HepG2 (cell line): ENCODE data around the gene PKN2. TPM values are rescaled to one million over a fixed set of nuclear protein-coding genes. Genes with fewer than 3 reads are reported as not detected.

Source experiments
- CHD4 ChIP-seq: fragments of 200-600 bp; sonication (generic); IDR thresholded peaks from 2 replicates; pipeline ENCODE4 v1.7.0; 2017; ENCODE audit warnings: mild to moderate bottlenecking, low read length, borderline replicate concordance
- ESRRA ChIP-seq: sonication (generic); formaldehyde crosslinking; IDR thresholded peaks from 2 replicates; pipeline ENCODE4 v1.5.1; 2020; ENCODE audit warnings: mild to moderate bottlenecking, low read depth, missing genetic modification reagents
- FIP1L1 ChIP-seq: fragments of 200-400 bp; formaldehyde crosslinking; IDR thresholded peaks from 2 replicates; pipeline ENCODE4 v1.6.1; 2018; ENCODE audit warnings: low read depth, mild to moderate bottlenecking, low read length, moderate library complexity, borderline replicate concordance; ENCODE audit not compliant: insufficient read depth
- HNRNPK ChIP-seq: fragments of 200-400 bp; formaldehyde crosslinking; IDR thresholded peaks from 2 replicates; pipeline ENCODE4 v1.6.1; 2018; ENCODE audit warnings: low read length, low read depth, moderate library complexity, mild to moderate bottlenecking; ENCODE audit not compliant: poor library complexity, severe bottlenecking
- MED1 ChIP-seq: sonication (generic); formaldehyde crosslinking; IDR thresholded peaks from 2 replicates; pipeline ENCODE4 v1.4.0; 2020; ENCODE audit warnings: missing genetic modification reagents
- MXD1 ChIP-seq: sonication (generic); formaldehyde crosslinking; IDR thresholded peaks from 2 replicates; pipeline ENCODE4 v1.4.0; 2020; ENCODE audit warnings: mild to moderate bottlenecking, missing genetic modification reagents
- SAP130 ChIP-seq: IDR thresholded peaks from 2 replicates; pipeline ENCODE4 v1.6.1; 2016; ENCODE audit warnings: low read depth
- SCMH1 ChIP-seq: sonication (generic); formaldehyde crosslinking; IDR thresholded peaks from 2 replicates; pipeline ENCODE4 v1.9.0; 2021; ENCODE audit warnings: missing genetic modification reagents, mild to moderate bottlenecking, borderline replicate concordance
- SRF ChIP-seq: IDR thresholded peaks from 2 replicates; pipeline ENCODE4 v1.6.1; 2011; ENCODE audit warnings: mild to moderate bottlenecking, low read depth, low read length, moderate library complexity
- U2AF1 ChIP-seq: fragments of 200-400 bp; formaldehyde crosslinking; optimal IDR thresholded peaks from 2 replicates; pipeline ENCODE3; 2017; ENCODE audit warnings: mild to moderate bottlenecking, low read depth, low read length
- ZBTB39 ChIP-seq: sonication (generic); formaldehyde crosslinking; IDR thresholded peaks from 2 replicates; pipeline ENCODE4 v1.5.0; 2020; ENCODE audit warnings: missing genetic modification reagents
- ZKSCAN5 ChIP-seq: sonication (generic); formaldehyde crosslinking; IDR thresholded peaks from 2 replicates; pipeline ENCODE4 v1.5.1; 2020; ENCODE audit warnings: mild to moderate bottlenecking, missing genetic modification reagents
- ZKSCAN8 ChIP-seq: IDR thresholded peaks from 2 replicates; pipeline ENCODE4 v1.6.1; 2016; ENCODE audit warnings: borderline replicate concordance, missing genetic modification reagents, missing compliant biosample characterization
- ZNF121 ChIP-seq: sonication (generic); formaldehyde crosslinking; IDR thresholded peaks from 2 replicates; pipeline ENCODE4 v1.5.0; 2020; ENCODE audit warnings: mild to moderate bottlenecking, missing genetic modification reagents
- ZNF225 ChIP-seq: sonication (generic); formaldehyde crosslinking; IDR thresholded peaks from 2 replicates; pipeline ENCODE4 v1.4.0; 2020; ENCODE audit warnings: mild to moderate bottlenecking, missing genetic modification reagents
- ZNF24 ChIP-seq: fragments of 450-650 bp; IDR thresholded peaks from 2 replicates; pipeline ENCODE4 v1.6.1; 2017; ENCODE audit warnings: antibody characterized with exemption, mild to moderate bottlenecking
- ZNF354B ChIP-seq: sonication (generic); formaldehyde crosslinking; IDR thresholded peaks from 2 replicates; pipeline ENCODE4 v1.8.0; 2022; ENCODE audit warnings: mild to moderate bottlenecking, missing genetic modification reagents
- ZNF446 ChIP-seq: sonication (generic); formaldehyde crosslinking; IDR thresholded peaks from 2 replicates; pipeline ENCODE4 v1.5.0; 2020; ENCODE audit warnings: mild to moderate bottlenecking, missing genetic modification reagents
- ZNF496 ChIP-seq: sonication (generic); formaldehyde crosslinking; IDR thresholded peaks from 2 replicates; pipeline ENCODE4 v1.8.1; 2023; ENCODE audit warnings: mild to moderate bottlenecking, moderate library complexity, missing genetic modification reagents; ENCODE audit not compliant: insufficient replicate concordance
- ZNF609 ChIP-seq: sonication (generic); formaldehyde crosslinking; IDR thresholded peaks from 2 replicates; pipeline ENCODE4 v1.4.0; 2020; ENCODE audit warnings: mild to moderate bottlenecking, missing genetic modification reagents, borderline replicate concordance
- ZNF615 ChIP-seq: sonication (generic); formaldehyde crosslinking; IDR thresholded peaks from 2 replicates; pipeline ENCODE4 v1.5.0; 2020; ENCODE audit warnings: mild to moderate bottlenecking, missing genetic modification reagents, borderline replicate concordance
- ZNF629 ChIP-seq: sonication (generic); formaldehyde crosslinking; conservative IDR thresholded peaks from 2 replicates; pipeline ENCODE4 v1.5.0; 2020; ENCODE audit warnings: missing genetic modification reagents
- ZNF709 ChIP-seq: sonication (generic); formaldehyde crosslinking; IDR thresholded peaks from 2 replicates; pipeline ENCODE4 v1.5.0; 2020; ENCODE audit warnings: mild to moderate bottlenecking, missing genetic modification reagents
- ZSCAN30 ChIP-seq: sonication (generic); formaldehyde crosslinking; IDR thresholded peaks from 2 replicates; pipeline ENCODE4 v1.5.0; 2020; ENCODE audit warnings: mild to moderate bottlenecking, missing genetic modification reagents
- polyA plus RNA-seq, 8 experiments: library from polyadenylated mRNA; depleted of rRNA in 3 of 8; stranded (reverse) in 7 of 8; unstranded in 1 of 8; fragments of >200 nt; fragmentation: Illumina TruSeq in 4 of 8; extraction: Trizol in 4 of 8; gene quantifications; 2 replicates each; pipeline versions ENCODE4 v1.2.1 to v1.2.3, GENCODE V29; 2011 to 2016; ENCODE audit warnings: low read depth in 4 of 8, missing spikeins in 1 of 8, mixed read lengths in 1 of 8; ENCODE audit not compliant: insufficient read depth in 1 of 8
- total RNA-seq, 5 experiments: library from RNA; depleted of rRNA; stranded (reverse); fragments of >200 nt; fragmentation: Illumina TruSeq; extraction: Trizol; gene quantifications; 2 replicates each; pipeline ENCODE4 v1.2.3, GENCODE V29; 2016; ENCODE audit warnings: low read depth in 1 of 5

Gene PKN2
- total and polyA plus RNA-seq, 2 of the 13 experiments (the other 11 are each of a cell fraction or from before 2014, with no cell fraction given) = 17.0 to 29.4 TPM

GRCh38 chr1:88684482-88685258 lies 597 bp downstream of the PKN2 start (continued):
- TF ChIP-seq ZNF609 (CRISPR knock-in tag) (0 out of 2 replicates have a peak, but pooled peaks have one; percentile 32), ZSCAN30 (CRISPR knock-in tag) (no peak), ZKSCAN5 (CRISPR knock-in tag) (no peak), ZNF121 (CRISPR knock-in tag) (no peak), ZNF24 (no peak), ZKSCAN8 (CRISPR knock-in tag) (no peak), ZBTB39 (CRISPR knock-in tag) (no peak), FIP1L1 (no peak), U2AF1 (no peak), ZNF615 (CRISPR knock-in tag) (no peak), ZNF446 (CRISPR knock-in tag) (no peak), ZNF354B (no peak), ZNF225 (no peak), MXD1 (peak; percentile 77; the same call in 1 of the 2 replicates), HNRNPK (peak; percentile 58), CHD4 (no peak), SAP130 (0 out of 2 replicates have a peak, but pooled peaks have one; percentile 14), ZNF629 (CRISPR knock-in tag) (no peak), ESRRA (CRISPR knock-in tag) (no peak), MED1 (CRISPR knock-in tag) (no peak), SCMH1 (no peak), ZNF496 (CRISPR knock-in tag) (no peak), SRF (no peak), ZNF709 (CRISPR knock-in tag) (no peak)
